Stimulated activated CD8-positive, alpha-beta memory T cell treated with anti-CD3 and anti-CD28 coated beads, Interleukin-15, amount 100 ng/mL, for 1 hour (primary cell): ENCODE measurements around the gene C1R.
A peak's percentile ranks its signal among the peaks of the same experiment; 100 is the strongest.
"Not testable (repeated sequence)": the region's sequence is repeated elsewhere in the genome, so short reads cannot be mapped to it uniquely, and the experiment has no call there.

Experiments
- DNase-seq: peaks from one replicate; pipeline ENCODE4 v3.0.0-alpha.2; 2020; ENCODE audit warnings: low read depth

The C1R gene

GRCh38 chr12:7120166-7120565, 27.9 kb upstream of the C1R start:
- DNase-seq, result no peak

GRCh38 chr12:7118881-7119280, 26.6 kb upstream of the C1R start:
- DNase-seq, result no peak

GRCh38 chr12:7117670-7118069, 25.4 kb upstream of the C1R start:
- no peak for DNase-seq

DNA sequence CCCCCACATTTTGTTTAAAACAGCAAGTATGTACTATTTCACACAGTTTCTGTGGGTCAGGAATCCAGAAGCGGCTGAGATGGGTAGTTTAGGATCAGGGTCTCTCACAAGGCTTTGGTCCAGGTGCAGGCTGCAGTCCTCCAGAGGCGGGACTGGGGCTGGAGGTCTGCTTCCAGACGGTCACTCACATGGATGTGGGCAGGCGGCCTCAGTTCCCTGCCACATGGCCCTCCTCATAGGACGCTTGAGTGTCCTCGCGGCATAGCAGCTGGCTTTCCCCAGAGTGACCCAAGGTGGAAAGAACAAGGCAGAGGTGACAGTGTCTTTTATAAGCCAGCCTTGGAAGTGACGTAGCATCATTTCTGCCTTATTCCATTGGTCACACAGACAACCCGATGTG, 24.7 kb upstream of the C1R start:
- DNase-seq, result no peak

GRCh38 chr12:7116196-7116595, 24.0 kb upstream of the C1R start:
- no peak for DNase-seq

DNA sequence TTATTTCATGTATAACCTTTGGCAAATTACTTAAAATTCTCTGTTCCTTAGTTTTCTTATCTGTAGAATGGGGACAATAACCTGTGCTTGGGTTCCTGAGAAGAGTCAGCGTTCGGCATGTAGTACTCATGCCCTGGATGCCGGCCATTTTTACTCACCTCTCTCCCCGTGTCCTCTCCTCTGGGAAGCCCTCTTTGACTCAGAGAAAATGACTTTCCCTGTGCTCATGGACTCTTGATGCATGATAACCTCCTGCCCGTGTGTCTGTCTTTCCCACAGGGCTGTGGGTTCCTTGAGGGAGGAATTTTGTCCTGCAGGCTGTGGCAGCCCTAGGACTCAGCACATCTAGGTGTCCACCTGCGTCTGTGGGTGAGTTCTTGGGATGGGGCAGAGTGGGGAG, 22.6 kb upstream of the C1R start:
- no peak for DNase-seq

GRCh38 chr12:7114008-7114407, 21.8 kb upstream of the C1R start:
- DNase-seq, result no peak

GRCh38 chr12:7113389-7113871, 21.2 kb upstream of the C1R start:
- DNase-seq, result no peak

DNA sequence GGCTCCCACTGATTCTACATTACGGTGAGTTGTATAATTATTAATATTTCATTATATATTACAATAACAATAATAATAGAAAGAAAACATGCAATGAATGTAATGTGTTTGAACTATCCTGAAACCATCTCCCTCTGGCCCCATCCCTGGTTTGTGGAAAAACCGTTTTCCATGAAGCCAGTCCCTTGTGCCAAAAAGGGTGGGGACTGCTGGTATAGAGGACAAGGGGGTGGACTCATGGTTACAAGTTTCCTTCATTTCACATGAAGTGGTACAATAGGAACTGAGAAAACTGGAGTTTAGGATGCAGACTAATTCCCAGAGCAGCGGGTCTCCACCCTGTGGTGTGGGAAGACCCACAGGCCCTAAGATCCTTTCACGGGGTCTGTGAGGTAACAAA, 19.8 kb upstream of the C1R start:
- no peak for DNase-seq

DNA sequence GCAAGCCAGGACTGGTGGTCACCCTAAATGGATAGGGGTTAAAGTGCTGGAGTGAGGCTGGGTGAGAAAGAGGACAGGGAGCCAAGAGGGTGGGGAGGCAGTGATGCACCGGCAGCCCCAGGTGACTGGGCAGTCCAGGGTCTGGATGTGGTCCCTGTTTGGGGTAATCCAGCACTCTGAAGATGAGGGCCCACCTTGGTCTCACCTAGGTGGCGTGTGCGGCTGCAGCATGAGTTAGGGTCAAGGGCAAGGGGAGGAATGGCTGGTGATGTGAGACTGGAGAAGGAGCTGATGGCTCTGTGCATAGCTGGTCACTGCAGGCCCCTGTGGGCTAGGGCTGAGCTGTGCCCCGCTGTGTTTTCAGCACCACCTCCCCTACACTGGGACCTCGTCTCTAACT, 18.4 kb upstream of the C1R start:
- DNase-seq, result no peak

GRCh38 chr12:7109572-7109920, 17.3 kb upstream of the C1R start:
- no peak for DNase-seq

DNA sequence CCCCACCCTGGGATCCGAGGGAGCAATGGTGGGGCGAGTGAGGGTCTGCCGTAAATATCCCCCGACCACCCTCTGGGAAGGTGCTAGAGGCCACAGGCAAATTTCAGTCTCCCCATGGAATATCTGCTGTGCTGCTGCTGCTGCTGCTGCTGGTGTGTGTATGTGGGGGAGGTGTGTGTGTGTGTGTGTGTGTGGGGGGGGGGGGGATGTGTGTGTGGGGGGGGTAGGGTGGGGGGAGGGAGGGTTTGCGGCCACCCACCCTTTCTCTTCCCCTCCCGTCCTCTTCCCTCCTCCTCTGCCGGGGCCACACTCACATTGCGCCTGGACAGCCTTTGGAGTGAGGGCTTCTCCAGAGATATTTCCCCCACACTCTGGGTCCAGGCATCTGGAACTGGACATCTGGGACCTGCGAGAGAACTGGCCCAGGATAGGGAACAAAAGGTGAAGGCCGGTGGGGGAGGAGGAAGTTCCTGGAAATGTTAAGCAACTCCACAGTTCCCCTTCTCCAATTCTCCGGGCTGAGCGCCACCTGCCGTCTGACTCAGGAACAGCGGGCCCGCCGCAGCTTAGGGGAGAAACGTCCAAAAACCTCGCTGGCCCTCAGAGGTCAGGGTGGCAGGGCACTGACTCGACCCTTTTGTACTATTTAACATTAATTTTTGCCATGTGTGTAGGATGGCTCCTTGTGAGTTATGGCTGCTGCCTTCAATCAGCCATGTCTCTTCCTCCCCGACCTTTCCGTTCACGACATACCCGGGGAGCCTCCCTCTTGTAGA, 16.7 kb upstream of the C1R start, which contains the start of gene C1RL:
C1RL (minus strand) TSS at position 419 of the 776 bp plus-strand sequence; CDS start at position 385, 34 bp downstream.
- peak; percentile 75 for DNase-seq

DNA sequence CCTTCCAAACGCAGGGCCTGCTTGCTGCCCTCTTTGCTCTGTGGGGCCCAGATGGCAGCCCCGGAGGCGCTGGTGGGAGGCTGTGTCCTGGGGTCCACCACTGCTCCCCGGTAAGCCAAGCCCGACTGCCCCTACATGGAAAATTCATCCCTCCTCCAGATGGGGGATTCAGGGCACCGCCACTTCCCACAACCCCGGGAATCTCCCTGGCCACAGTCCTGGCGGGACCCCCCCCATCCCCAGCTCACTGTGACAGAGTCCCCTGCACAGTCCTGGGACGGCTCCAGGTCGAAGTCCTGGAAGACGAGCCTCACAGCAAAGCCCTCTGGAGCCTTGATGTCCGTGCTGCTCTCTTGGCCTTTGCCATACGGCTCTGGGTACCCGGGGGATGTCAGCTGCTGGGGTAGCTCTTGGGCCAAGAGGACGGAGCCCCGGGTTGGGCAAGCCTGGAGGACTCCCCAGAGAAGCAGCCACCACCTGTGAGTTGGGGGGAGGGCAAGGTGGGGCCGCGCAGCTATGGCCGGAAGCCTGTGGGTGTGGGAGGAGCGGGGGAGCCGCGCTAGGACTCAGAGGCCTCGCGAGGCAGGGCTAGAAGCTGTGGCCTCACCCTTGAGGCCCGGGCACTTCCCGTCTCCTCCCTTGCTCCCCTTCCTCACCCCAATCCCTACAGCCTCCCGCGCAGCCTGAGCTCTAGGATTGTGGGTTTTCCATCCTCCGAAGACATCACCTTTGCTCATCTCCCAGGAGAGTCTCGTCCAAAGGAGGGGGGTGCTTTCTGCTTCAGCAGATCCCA, 16.0 kb upstream of the C1R start:
- DNase-seq, result peak; percentile 49

GRCh38 chr12:7107636-7108002, 15.4 kb upstream of the C1R start:
- no peak for DNase-seq

DNA sequence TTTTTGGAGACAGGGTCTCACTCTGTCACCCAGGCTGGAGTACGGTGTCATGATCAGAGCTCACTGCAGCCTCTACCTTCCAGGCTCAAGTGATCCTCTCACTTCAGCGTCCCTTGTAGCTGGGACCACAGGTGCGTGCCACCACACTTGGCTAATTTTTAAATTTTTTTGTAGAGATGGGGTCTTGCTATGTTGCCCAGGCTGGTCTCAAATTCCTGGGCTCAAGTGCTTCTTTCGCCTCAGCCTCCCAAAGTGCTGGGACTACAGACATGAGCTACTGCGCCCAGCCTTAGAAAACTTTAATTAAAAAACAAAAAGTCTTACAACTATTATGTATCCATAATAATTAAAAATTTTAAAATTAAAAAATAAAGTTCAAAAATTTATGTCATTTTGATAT, 14.9 kb upstream of the C1R start:
- DNase-seq, result not testable (repeated sequence)

- DNase-seq, result no peak
Observed at GRCh38 chr12:7106082-7106481, 13.8 kb upstream of the C1R start.

DNA sequence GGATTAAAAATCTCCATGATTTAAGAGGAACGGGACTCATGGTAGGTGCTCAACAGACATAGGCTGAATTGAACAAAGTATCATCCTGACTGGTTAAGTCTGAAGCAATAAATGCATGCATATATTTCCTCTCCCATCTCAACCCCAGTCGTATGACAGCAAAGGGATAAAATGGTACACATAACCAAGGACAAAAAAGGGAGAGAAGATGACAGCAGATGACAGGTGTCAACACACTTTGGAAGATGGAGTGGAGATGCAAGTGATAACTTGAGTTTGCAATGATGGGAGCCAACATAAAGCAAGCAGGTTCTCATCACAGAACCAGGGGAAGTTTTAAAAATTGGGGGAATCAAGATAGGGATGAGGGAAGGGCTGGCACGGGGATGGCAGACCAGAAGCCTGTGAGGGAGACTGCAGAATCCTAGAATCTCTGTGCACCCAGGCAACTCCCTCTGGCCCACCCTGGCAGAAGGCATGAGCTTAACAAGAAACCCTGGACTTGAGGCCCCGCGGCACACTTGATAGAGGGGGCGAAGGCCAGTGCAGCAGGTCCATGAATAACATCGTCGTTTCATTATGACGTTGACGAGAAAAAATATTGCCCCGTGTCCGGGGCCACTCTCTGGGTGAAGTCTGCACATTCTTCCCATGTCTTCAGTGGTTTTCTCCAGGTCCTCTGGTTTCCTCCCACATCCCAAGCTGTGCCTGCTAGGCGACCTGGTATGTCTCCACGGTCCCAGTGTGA, 11.8 kb upstream of the C1R start:
- DNase-seq, result no peak

DNA sequence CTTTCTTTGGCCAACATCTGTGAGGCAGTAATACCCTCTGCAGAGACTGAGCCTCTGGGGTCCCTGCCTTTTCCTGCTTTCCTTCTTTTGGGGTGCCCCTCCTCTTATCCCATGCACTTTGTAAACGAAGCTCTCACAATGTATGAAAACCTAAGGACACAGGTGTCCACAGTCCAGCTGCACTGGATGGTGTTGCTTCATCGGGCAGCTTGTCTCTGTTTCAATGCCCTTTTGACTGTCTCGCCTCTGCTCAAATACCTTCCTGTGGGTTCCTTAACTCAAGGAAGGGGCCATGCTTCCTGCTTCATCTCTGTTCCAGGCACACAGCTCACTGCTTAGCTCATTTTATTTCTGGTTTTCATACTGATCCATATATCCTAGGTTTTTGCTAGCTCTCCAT, 10.3 kb upstream of the C1R start:
- DNase-seq, result no peak

DNA sequence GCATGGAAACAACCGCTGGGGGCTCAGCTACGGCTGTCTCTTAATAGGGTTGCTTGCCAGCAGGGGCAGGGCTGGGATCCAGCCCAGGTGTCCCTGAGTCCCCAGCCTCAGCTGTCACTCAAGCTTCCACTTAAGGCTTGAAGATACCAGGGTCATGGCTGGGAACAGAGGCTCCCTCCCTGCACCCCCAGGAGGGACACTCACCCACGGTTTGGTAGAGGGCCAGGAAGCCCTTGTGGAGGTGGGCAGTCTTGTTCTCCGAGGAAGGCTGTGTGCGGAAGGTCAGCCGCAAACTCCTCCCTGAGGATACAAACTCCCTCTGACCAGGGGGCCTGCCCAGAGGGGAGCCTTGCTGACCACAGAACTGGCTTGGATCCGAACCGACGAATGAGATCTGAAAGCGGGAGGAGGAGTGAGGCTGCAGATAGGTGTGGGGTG, 9.5 kb upstream of the C1R start:
- DNase-seq, result no peak

DNA sequence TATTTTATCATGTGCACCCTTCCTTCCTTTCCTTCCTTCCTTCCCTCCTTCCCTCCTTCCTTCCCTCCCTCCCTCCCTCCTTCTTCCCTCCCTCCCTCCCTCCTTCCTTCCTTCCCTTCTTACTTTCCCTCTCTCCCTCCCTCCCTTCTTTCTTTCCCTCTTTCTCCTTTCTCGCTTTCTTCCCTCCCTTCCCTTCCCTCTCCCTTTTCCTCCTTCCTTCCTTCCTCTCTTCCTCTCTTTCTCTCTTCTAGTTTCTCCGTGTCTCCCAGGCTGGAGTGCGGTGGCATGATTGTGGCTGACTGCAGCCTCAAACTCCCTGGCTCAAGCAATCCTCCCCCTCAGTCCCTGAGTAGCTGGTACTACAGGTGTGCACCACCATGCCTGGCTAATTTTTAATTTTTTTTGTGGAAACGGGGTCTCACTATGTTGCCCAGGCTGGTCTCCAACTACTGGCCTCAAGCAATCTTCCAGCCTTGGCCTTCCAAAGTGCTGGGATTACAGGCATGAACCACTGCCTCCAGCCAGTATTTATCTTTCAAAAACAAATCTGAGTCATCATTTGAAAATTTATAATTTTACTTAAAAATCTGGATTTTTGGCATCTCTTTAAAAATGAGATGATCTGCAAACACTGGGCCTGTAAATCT, 8.9 kb upstream of the C1R start:
- no peak for DNase-seq

DNA sequence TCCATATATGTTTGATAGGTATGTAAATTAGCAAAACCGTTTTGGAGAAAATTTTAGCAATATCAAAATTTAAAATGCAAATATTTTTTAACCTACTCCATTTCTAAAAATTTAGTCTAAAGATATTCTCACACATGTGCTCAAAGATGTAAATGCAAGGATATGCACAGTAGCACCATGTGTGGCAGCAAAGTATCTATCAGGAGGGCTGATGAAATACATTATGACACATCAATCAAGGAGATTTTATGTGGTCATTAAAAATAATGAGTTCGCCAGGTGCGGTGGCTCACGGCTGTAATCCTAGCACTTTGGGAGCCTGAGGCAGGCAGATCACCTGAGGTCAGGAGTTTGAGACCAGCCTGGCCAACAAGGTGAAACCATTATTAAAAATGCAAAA, 8.0 kb upstream of the C1R start:
- DNase-seq, result no peak

- DNase-seq, result no peak
Observed at GRCh38 chr12:7099290-7099996, 7.2 kb upstream of the C1R start.
